ENCODE results near the gene CDK6.

DNA sequence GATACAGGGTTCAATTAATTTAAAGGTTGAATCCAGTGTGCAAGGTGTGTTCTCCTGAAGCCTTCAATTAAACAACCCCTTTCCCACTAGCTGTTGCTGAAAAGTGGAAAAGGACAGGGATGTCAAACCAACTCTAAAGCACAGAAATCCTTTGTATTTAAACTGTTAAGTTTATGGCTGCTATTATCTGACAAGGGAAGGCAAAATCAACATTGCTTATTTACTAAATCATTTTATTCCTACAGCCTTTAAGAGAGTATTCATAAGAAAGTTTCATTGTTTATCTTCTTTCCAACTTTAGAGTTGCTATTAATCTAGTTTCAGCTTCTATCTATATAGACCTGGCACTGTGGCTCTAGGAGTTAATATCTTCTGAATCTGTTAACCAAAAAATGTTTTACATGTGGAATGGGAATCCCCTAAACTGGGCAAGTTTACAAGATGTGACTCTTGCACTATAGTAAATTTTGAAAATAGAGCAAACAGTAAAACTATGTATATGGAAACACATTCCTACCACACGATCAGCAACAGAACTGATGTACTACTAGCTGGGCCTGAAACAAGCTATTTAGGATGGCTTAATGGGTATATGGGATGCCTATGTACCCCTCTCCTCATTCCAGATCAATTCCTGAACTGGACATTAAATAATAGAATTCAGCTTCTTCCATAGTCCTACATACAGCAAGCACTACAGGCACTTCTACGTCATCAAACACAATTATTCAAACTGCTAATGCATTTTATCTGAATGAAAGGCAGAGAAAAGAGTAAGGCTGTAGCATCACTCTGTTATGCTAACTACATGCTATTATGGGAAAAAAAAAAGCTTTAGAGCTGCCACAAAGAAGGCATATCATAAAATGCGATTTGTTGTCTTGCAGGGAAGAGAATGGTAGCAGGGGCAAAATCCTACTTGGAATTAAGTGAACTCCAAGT, 52.8 kb downstream of the CDK6 start:
- TF ChIP-seq, protein P1, sequence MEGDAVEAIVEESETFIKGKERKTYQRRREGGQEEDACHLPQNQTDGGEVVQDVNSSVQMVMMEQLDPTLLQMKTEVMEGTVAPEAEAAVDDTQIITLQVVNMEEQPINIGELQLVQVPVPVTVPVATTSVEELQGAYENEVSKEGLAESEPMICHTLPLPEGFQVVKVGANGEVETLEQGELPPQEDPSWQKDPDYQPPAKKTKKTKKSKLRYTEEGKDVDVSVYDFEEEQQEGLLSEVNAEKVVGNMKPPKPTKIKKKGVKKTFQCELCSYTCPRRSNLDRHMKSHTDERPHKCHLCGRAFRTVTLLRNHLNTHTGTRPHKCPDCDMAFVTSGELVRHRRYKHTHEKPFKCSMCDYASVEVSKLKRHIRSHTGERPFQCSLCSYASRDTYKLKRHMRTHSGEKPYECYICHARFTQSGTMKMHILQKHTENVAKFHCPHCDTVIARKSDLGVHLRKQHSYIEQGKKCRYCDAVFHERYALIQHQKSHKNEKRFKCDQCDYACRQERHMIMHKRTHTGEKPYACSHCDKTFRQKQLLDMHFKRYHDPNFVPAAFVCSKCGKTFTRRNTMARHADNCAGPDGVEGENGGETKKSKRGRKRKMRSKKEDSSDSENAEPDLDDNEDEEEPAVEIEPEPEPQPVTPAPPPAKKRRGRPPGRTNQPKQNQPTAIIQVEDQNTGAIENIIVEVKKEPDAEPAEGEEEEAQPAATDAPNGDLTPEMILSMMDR (IDR thresholded peaks at IDR 0.05; ENCODE audit: low read depth, low read length), result no peak
- no peak for TF ChIP-seq EZH2phosphoT487 (IDR thresholded peaks at IDR 0.05; ENCODE audit: low read depth)

Measured in OCI-LY3 (cell line).